OCI-LY7 (cell line): ENCODE measurements around the gene GFM2. TPM values are rescaled to one million over a fixed set of nuclear protein-coding genes. Genes with fewer than 3 reads are reported as not detected.

Experiments
- BruUV-seq: library from RNA; stranded (reverse); fragments of 400-500 nt; replicated peaks from 2 replicates; lab custom pipeline; 2021; lab: Mats Ljungman, UMichigan
- CTCF ChIA-PET: fragments of 300-600 bp; sonication (Branson Sonifier 250); formaldehyde crosslinking; loops from one replicate; lab custom pipeline; 2022; ENCODE audit warnings: antibody characterized with exemption; ENCODE audit not compliant: unreplicated experiment; lab: Charles Lee
- POLR2A ChIA-PET: fragments of 300-600 bp; sonication (Branson Sonifier 250); formaldehyde crosslinking; loops from one replicate; lab custom pipeline; 2022; ENCODE audit warnings: antibody characterized with exemption; lab: Charles Lee
- DNase-seq: peaks from one replicate; pipeline ENCODE4 v3.0.0-alpha.2; 2015; ENCODE audit warnings: low spot score
- H2AFZ ChIP-seq: fragments of 200-600 bp; sonication (generic), shearing (Covaris generic); 2 replicates; pipeline ENCODE4 v1.6.1; 2014; ENCODE audit warnings: mild to moderate bottlenecking, antibody characterized with exemption, low read length, moderate library complexity
- H3K27ac ChIP-seq: fragments of 200-600 bp; sonication (generic); 2 replicates; pipeline ENCODE4 v1.5.1; 2014; ENCODE audit warnings: mixed run types, low read depth, mild to moderate bottlenecking, moderate library complexity, low read length, inconsistent platforms; ENCODE audit not compliant: poor library complexity, severe bottlenecking
- H3K36me3 ChIP-seq: fragments of 200-600 bp; sonication (generic); 2 replicates; pipeline ENCODE4 v1.6.1; 2014; ENCODE audit warnings: mild to moderate bottlenecking, antibody characterized with exemption, low read length, moderate library complexity, mixed read lengths; ENCODE audit not compliant: insufficient read depth
- H3K4me1 ChIP-seq: fragments of 200-600 bp; sonication (generic); 2 replicates; pipeline ENCODE4 v1.5.1; 2014; ENCODE audit warnings: mild to moderate bottlenecking, low read length; ENCODE audit not compliant: insufficient read depth, poor library complexity, severe bottlenecking
- H3K4me2 ChIP-seq: fragments of 200-600 bp; sonication (generic); 2 replicates; pipeline ENCODE4 v1.6.1; 2014; ENCODE audit warnings: mild to moderate bottlenecking, low read length
- H3K4me3 ChIP-seq: fragments of 200-600 bp; sonication (generic); 2 replicates; pipeline ENCODE4 v1.5.1; 2014; ENCODE audit warnings: mild to moderate bottlenecking, low read depth, low read length; ENCODE audit not compliant: poor library complexity, severe bottlenecking
- H3K79me2 ChIP-seq: fragments of 200-600 bp; sonication (generic); 2 replicates; pipeline ENCODE4 v1.6.1; 2016; ENCODE audit warnings: low read depth, mild to moderate bottlenecking, low read length, moderate library complexity, mixed read lengths; ENCODE audit not compliant: insufficient read depth
- H3K9me2 ChIP-seq: fragments of 200-600 bp; sonication (generic); 2 replicates; pipeline ENCODE4 v1.6.1; 2016; ENCODE audit warnings: mild to moderate bottlenecking, low read length, mixed read lengths; ENCODE audit not compliant: insufficient read depth
- H3K9me3 ChIP-seq: fragments of 200-600 bp; sonication (generic); 2 replicates; pipeline ENCODE4 v1.6.1; 2014; ENCODE audit warnings: mild to moderate bottlenecking, mixed run types, low read length, mixed read lengths
- H4K20me1 ChIP-seq: fragments of 200-600 bp; sonication (generic); 2 replicates; pipeline ENCODE4 v1.6.1; 2014; ENCODE audit warnings: mild to moderate bottlenecking, antibody characterized with exemption, low read length, moderate library complexity, mixed read lengths; ENCODE audit not compliant: insufficient read depth
- CTCF ChIP-seq: fragments of 200-600 bp; sonication (generic); conservative IDR thresholded peaks from 2 replicates; pipeline ENCODE4 v1.5.1; 2014; ENCODE audit warnings: mild to moderate bottlenecking, antibody characterized with exemption, low read length, moderate library complexity, mixed read lengths
- EZH2phosphoT487 ChIP-seq: fragments of 200-600 bp; sonication (generic); IDR thresholded peaks from 2 replicates; pipeline ENCODE4 v1.6.1; 2018; ENCODE audit warnings: low read depth, borderline replicate concordance, mild to moderate bottlenecking, mixed run types, antibody characterized with exemption, low read length, moderate library complexity, mixed read lengths
- intact Hi-C: fragments of 100-400 bp; cut with micrococcal nuclease; formaldehyde crosslinking; loops from one replicate; pipeline ENCODE4 v1.10.0; 2022; ENCODE audit not compliant: unreplicated experiment
- total RNA-seq, 2 experiments: library from RNA; depleted of rRNA in 1 of 2; stranded (reverse); fragments of >200 nt in 1 of 2; shearing (Covaris generic) in 1 of 2; gene quantifications; 2 replicates each; pipeline ENCODE4 v1.2.3, GENCODE V29; 2014 to 2022

Gene GFM2
- total RNA-seq, 2 experiments from 2014 or later = 35.0 to 36.9 TPM

- Histone ChIP-seq H3K36me3 (peaks cover 63% of the 10 kb centered on the region), H2AFZ (no peak overlapping the region), H4K20me1 (peaks cover 19% of the 10 kb centered on the region; the same call in 1 of the 2 replicates), H3K9me2 (no peaks in the 10 kb centered on the region), H3K4me3 (peak overlapping the region; percentile 96), H3K79me2 (peaks cover 69% of the 10 kb centered on the region), H3K4me1 (peaks cover 21% of the 10 kb centered on the region), H3K27ac (no peak overlapping the region), H3K4me2 (peak overlapping the region; percentile 69), H3K9me3 (no peaks in the 10 kb centered on the region)
- intact Hi-C loops = loop anchor here (2.0 to 10.0 kb wide), 3 partner anchors 79 to 951 kb away; partner anchors contain the start of genes HEXB and POC5
- POLR2A ChIA-PET = interaction anchor here (0.6 to 1.5 kb wide), 2 partner anchors 26 to 735 kb away, joined by 3 to 7 read pairs; no protein-coding TSS in a partner anchor
- CTCF ChIA-PET = no interaction called here
- no TSS peak for BruUV-seq
- no peak for DNase-seq
- TF ChIP-seq EZH2phosphoT487 = no peak
- no peak for TF ChIP-seq CTCF
These were observed 988 bp downstream of the GFM2 start for GRCh38 chr5:74765929-74766328.

- no peak overlapping the region for H3K27ac ChIP-seq
- TF ChIP-seq EZH2phosphoT487 (no peak), CTCF (no peak)
- peaks cover 69% of the 10 kb centered on the region for H3K79me2 ChIP-seq
- H3K36me3 ChIP-seq = peaks cover 63% of the 10 kb centered on the region
- no peak for DNase-seq
- peak overlapping the region; percentile 19 for H3K4me3 ChIP-seq
- no peaks in the 10 kb centered on the region for H3K9me2 ChIP-seq
- intact Hi-C loops = loop anchor here (5.0 to 10.0 kb wide), 2 partner anchors 78 to 920 kb away; partner anchors contain the start of gene HEXB
- no peaks in the 10 kb centered on the region for H3K9me3 ChIP-seq
- BruUV-seq = no TSS peak
- H3K4me2 ChIP-seq = peak overlapping the region; percentile 69
- H2AFZ ChIP-seq = no peak overlapping the region
- CTCF ChIA-PET = no interaction called here
- POLR2A ChIA-PET = interaction anchor here (0.6 kb wide), 1 partner anchor 735 kb away, joined by 3 read pairs; no protein-coding TSS in a partner anchor
- peaks cover 23% of the 10 kb centered on the region; the same call in 1 of the 2 replicates for H4K20me1 ChIP-seq
- H3K4me1 ChIP-seq = peaks cover 21% of the 10 kb centered on the region
These were observed 1.7 kb downstream of the GFM2 start for GRCh38 chr5:74765201-74765600.

DNA sequence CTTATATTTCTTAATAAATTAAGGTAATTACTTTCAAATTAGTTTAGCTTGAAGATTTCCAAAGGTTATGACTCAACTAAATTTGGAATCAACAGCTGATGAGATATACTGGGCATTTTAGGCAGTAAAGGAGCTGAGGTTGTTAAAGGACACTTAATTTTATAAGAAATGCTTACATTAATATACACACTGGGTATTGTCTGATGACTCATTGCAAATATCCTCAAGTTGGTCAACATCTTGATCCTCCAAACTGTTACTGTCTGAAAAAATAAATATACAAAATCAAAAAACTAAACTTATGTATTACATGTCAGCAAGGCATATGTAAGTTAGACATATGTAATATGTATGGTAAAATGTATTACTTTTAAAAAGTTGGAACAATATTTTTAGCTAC is 3.4 kb downstream of the GFM2 start:
- Histone ChIP-seq H3K79me2 (peaks cover 57% of the 10 kb centered on the region), H2AFZ (no peak overlapping the region), H3K9me3 (no peaks in the 10 kb centered on the region), H3K27ac (no peak overlapping the region), H3K9me2 (no peaks in the 10 kb centered on the region), H4K20me1 (peaks cover 22% of the 10 kb centered on the region; the same call in 1 of the 2 replicates), H3K4me3 (no peak overlapping the region), H3K4me1 (peaks cover 19% of the 10 kb centered on the region), H3K36me3 (peaks cover 59% of the 10 kb centered on the region), H3K4me2 (no peak overlapping the region)
- no TSS peak for BruUV-seq
- no peak for TF ChIP-seq EZH2phosphoT487
- no peak for TF ChIP-seq CTCF
- ChIA-PET POLR2A (interaction anchor here (0.5 to 2.4 kb wide), 10 partner anchors 9 to 674 kb away, joined by 3 to 11 read pairs (median 3); no protein-coding TSS in a partner anchor), CTCF (no interaction called here)
- intact Hi-C loops = loop anchor here (10.0 kb wide), 1 partner anchor 921 kb away; no protein-coding TSS in a partner anchor
- DNase-seq = no peak
